NCI-H2196 treated with DMSO at 0.1 percent for 48 hours (cell line): Measurements from ENCODE around the gene GHR.
"Not testable (repeated sequence)": the region's sequence is repeated elsewhere in the genome, so short reads cannot be mapped to it uniquely, and the experiment has no call there.

Source experiments
- DNase-seq: peaks from one replicate; lab custom pipeline; 2025; ENCODE audit not compliant: unreplicated experiment; lab: John Stamatoyannopoulos, UW

The GHR gene

GRCh38 chr5:42566652-42567295, 143.5 kb downstream of the GHR start:
- DNase-seq: no peak

- no peak for DNase-seq
Observed at GRCh38 chr5:42569325-42569724, 146.1 kb downstream of the GHR start.

GRCh38 chr5:42569953-42570548, 146.8 kb downstream of the GHR start:
- no peak for DNase-seq

- no peak for DNase-seq
Observed at GRCh38 chr5:42570966-42571960, 148.0 kb downstream of the GHR start.

GRCh38 chr5:42572313-42572712, 149.1 kb downstream of the GHR start:
- no peak for DNase-seq

GRCh38 chr5:42573386-42573785, 150.1 kb downstream of the GHR start:
- no peak for DNase-seq

GRCh38 chr5:42575914-42576313, 152.7 kb downstream of the GHR start:
- not testable (repeated sequence) for DNase-seq

- not testable (repeated sequence) for DNase-seq
Observed at GRCh38 chr5:42578901-42579300, 155.7 kb downstream of the GHR start.

GRCh38 chr5:42579320-42579719, 156.1 kb downstream of the GHR start:
- no peak for DNase-seq

- DNase-seq: no peak
Observed at GRCh38 chr5:42581845-42582244, 158.6 kb downstream of the GHR start.

- DNase-seq: no peak
Observed at GRCh38 chr5:42582723-42583122, 159.5 kb downstream of the GHR start.

GRCh38 chr5:42583322-42583721, 160.1 kb downstream of the GHR start:
- peak; percentile 41 for DNase-seq

- no peak for DNase-seq
Observed at GRCh38 chr5:42586625-42587024, 163.4 kb downstream of the GHR start.

GRCh38 chr5:42587096-42587723, 164.0 kb downstream of the GHR start:
- no peak for DNase-seq

- no peak for DNase-seq
Observed at GRCh38 chr5:42590566-42590965, 167.3 kb downstream of the GHR start.

- no peak for DNase-seq
Observed at GRCh38 chr5:42591015-42591414, 167.8 kb downstream of the GHR start.

GRCh38 chr5:42592401-42593140, 169.3 kb downstream of the GHR start:
- no peak for DNase-seq

GRCh38 chr5:42593591-42593990, 170.4 kb downstream of the GHR start:
- DNase-seq: no peak

GRCh38 chr5:42595597-42595996, 172.4 kb downstream of the GHR start:
- no peak for DNase-seq

- no peak for DNase-seq
Observed at GRCh38 chr5:42596817-42597216, 173.6 kb downstream of the GHR start.
